Panc1 (cell line): ENCODE data around the gene DYNC1I1.

Experiments used
- POLR2AphosphoS5 ChIP-seq: IDR thresholded peaks from 2 replicates; pipeline ENCODE4 v1.6.1; 2012; ENCODE audit warnings: mild to moderate bottlenecking, low read depth, low read length, moderate library complexity
- TF ChIP-seq, protein P1 (sequence below): fragments of 450-650 bp; IDR thresholded peaks from 2 replicates; pipeline ENCODE4 v1.5.1; 2017; ENCODE audit warnings: mild to moderate bottlenecking

DNA sequence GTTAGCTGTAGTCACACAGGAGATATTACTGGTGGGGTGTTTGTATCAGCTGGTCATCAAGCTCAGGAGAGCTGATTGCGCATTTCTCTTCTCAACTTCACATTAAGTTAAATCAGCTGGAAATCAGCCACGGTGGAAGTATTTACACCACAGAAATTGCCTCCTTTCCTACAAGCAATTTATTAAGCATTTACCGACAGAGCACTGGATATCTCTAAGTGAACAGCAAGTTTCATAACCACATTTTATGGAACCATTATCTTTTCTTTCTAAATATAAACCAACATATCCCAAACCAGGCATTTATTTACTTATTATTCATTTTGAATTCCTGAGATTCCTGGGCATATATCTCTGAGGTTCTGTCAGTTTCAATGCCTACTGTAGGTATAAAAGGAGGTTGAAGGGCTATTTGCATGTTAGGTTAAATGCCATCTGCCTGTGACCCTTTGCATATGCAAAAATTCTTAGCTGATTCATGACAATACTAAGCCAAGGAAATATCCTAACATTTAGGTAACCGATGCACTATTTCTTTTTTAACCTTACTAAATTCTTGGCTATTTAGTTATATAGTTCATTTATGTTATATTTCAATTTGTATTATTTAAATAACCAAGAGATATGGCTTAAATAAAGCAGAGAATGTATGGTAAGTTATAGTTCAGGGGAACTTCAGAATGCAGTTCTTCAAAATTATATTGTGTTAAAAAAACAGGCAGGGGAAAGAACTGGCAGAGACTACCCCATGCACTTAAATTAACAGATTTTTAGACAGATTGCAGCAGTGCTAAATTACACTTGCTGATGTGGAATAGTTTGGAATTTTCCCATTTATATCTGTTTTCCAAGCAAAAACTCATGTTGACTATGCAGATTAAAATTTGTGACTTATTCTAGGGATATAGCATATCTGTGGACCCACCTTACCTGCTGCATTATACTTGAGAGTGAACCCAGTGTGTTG, 56.8 kb downstream of the DYNC1I1 start:
- TF ChIP-seq, protein P1, sequence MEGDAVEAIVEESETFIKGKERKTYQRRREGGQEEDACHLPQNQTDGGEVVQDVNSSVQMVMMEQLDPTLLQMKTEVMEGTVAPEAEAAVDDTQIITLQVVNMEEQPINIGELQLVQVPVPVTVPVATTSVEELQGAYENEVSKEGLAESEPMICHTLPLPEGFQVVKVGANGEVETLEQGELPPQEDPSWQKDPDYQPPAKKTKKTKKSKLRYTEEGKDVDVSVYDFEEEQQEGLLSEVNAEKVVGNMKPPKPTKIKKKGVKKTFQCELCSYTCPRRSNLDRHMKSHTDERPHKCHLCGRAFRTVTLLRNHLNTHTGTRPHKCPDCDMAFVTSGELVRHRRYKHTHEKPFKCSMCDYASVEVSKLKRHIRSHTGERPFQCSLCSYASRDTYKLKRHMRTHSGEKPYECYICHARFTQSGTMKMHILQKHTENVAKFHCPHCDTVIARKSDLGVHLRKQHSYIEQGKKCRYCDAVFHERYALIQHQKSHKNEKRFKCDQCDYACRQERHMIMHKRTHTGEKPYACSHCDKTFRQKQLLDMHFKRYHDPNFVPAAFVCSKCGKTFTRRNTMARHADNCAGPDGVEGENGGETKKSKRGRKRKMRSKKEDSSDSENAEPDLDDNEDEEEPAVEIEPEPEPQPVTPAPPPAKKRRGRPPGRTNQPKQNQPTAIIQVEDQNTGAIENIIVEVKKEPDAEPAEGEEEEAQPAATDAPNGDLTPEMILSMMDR = no peak
- no peak for TF ChIP-seq POLR2AphosphoS5
